AG08396 (cell line): ENCODE data around the gene SYNRG.

Source experiments
- DNase-seq: peaks from one replicate; pipeline ENCODE4 v3.0.0; 2012; ENCODE audit warnings: low spot score, mixed read lengths

SYNRG gene

GRCh38 chr17:37502009-37502936 lies 106.9 kb downstream of the SYNRG start:
- DNase-seq = no peak

GRCh38 chr17:37500378-37500777 lies 108.8 kb downstream of the SYNRG start:
- no peak for DNase-seq

- no peak for DNase-seq
Measured at GRCh38 chr17:37494971-37495370, 114.2 kb downstream of the SYNRG start.

DNA sequence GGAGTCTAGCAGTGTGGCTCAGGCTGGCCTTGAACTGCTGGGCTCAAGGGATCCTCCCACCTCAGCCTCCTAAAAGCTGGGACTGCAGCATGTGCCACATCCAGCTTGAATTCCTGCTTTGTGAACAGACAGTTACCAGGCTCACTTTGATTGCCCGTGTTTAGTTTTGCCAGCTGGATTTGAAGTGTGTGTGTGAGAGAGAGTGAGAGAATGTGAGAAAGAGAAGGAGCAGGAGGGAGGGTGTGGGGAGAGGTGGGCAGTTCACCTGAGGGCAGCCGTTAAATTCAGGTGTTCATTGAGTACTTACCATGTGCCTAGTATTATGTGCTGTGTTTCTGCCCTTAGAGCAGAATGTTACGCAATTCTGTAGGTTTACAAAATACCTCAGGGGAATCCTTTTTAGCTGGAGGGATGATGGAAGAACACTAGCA lies 114.8 kb downstream of the SYNRG start:
- no peak for DNase-seq

GRCh38 chr17:37493249-37494027 lies 115.8 kb downstream of the SYNRG start:
- peak; percentile 78 for DNase-seq

GRCh38 chr17:37492167-37492566 lies 117.1 kb downstream of the SYNRG start:
- DNase-seq = no peak

GRCh38 chr17:37490638-37491614 lies 118.3 kb downstream of the SYNRG start:
- peak; percentile 83 for DNase-seq

GRCh38 chr17:37490022-37490587 lies 119.1 kb downstream of the SYNRG start:
- DNase-seq = peak; percentile 41

DNA sequence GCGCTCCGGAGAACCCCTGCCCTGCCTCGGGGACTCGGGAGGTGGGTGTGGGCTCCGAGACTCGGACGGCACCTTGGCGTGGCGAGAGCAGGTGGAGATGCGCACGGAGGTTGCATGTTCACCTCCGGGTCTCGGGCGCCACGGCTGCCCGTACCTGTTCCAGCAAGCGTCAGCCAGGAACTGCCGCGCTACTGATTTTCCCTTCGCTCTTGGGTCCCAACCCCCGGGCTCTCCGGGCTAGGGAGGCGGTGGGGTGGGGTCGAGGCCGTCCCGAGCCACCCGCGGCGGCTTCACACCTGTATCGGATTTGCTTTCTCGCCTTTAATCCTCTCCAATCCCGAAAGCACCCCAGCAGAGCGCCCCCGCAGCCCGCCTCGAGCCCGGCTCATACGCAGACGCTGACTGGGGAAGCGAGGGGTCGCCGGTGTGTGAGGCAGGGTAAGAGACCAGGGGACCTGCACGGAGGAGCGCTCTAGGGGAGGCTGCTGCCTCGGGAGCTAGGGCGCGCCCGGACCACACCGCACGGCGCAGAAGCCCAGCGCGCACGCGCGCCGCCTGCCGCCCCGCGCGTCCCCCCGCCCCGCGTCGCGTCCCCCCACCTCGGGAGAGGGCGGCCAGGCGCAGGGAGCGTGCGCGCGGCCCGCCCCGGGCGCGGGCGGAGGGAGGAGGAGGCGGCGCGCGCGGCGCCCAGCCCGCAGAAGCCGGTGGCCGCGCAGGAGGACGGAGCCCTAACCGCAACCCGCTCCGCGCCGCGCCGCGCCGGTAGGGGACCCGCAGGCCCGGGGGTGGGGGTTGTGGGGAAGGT lies 119.8 kb downstream of the SYNRG start, which contains the start of gene DUSP14:
Gene DUSP14 (plus strand): TSS at position 695 of the 805 bp plus-strand sequence. CDS start 22,382 bp downstream, outside the sequence.
- DNase-seq = peak; percentile 96

GRCh38 chr17:37488607-37489196 lies 120.5 kb downstream of the SYNRG start:
- peak; percentile 83 for DNase-seq

GRCh38 chr17:37488009-37488604 lies 121.1 kb downstream of the SYNRG start:
- DNase-seq = peak; percentile 80

DNA sequence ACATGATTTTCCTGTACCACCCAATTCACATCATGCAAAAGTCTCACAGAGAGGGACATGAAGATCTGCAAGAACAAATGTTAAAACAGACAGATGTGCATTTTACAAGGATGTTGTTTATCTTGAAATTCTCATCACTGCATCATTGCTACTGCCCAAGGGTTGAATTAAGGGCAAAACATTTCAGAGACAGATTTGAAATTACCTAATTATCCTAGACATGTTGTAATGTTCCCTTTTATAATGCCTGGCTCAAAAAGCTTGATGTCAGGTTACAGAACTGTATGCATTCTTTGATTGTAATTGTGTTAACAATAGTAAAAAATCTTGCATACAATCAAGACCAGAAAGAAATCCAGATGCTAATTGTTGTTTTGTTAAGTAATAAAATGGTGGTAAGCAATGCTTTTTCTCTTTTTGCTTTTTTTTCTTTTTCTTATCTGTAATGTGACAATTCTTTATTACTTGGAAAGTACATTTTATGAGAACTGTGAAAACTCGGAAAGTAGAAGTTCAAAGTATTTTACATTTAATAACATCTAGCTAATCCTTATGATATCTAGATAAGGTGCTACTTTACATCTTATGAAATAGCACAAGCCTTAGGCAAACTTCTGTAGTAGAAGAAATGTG lies 123.2 kb downstream of the SYNRG start:
- no peak for DNase-seq

DNA sequence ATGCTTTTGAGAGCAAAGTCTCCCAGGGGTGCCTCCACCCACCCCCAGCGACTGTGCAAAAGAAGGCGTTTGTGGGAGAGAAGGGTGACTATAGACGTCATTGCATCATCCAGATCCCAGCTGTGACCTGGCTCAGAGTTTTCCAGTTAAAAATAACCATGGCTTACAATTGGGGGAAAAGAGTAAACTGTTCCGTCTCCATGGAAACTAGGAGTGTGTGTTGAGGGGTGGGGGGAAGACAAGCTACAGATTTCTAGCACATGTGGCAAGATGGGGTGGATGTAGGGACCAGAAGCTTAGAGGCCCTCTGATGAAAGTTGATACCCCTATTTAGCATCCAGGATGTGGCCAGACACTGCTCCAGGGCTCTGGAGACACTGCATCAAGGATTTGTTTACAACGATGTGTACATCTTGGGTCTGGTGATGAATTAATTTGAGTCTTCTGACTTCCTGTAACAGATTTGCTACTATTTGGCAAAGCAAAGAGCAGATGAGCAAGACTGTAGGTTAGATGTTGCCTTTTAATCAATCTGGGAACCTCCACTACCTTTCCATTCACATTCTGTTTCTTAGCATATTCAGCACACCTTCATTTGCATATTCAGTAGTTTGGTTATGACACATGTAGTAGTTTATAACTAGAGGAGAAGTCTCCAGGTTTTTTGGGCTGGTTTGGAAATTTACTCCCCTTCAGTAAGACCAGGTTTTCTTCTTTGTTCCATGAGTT lies 125.7 kb downstream of the SYNRG start:
- DNase-seq = peak; percentile 75

- no peak for DNase-seq
Measured at GRCh38 chr17:37481001-37481665, 128.1 kb downstream of the SYNRG start.

DNA sequence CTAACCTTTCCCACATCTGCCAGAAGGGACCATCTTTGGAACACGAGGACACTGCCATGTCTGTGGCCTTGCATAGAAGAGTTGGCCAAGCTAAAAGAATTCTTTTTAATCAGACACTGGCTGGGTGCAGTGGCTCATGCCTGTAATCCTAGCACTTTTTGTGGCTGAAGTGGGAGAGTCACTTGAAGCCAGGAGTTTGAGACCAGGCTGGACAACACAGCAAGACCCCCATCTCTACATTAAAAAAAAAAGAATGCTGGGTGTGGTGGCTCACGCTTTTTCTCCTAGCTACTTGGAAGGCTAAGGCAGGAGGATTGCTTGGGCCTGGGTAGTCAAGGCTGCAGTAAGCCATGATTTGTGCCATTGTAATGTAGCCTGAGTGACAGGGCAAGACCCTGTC lies 128.8 kb downstream of the SYNRG start:
- DNase-seq = no peak

GRCh38 chr17:37479025-37479424 lies 130.2 kb downstream of the SYNRG start:
- DNase-seq = no peak

DNA sequence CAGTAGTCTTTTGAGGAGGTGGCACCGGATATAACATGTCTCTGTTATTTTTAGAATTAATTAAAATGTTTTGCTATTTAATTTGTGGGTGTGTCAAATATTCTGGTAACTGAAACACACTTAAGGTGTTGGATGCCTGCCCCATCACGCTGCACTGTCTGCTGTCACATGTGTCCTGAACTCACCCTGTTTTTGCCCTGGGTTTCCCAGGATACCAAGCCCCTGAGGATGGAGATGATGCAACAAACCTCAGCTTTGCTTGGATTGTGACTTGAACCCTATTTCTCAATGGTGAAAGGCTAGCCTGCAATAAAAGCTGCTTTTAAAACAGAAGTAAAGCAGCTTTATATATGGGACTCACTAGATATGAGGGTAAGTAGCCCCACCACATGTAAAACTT lies 131.0 kb downstream of the SYNRG start:
- DNase-seq = peak; percentile 21
